HG03060 (cell line): ENCODE data around the gene ROPN1.
"Not testable (repeated sequence)": the region's sequence is repeated elsewhere in the genome, so short reads cannot be mapped to it uniquely, and the experiment has no call there.

ENCODE experiments used
- ATAC-seq: cut with Tn5 transposase; IDR thresholded peaks from one replicate; pipeline ENCODE4 v1.9.1; 2021; ENCODE audit warnings: low read depth, moderate number of reproducible peaks; ENCODE audit not compliant: unreplicated experiment

Gene ROPN1

GRCh38 chr3:124001366-124001765, 9.4 kb upstream of the ROPN1 start:
- ATAC-seq: not testable (repeated sequence)

GRCh38 chr3:123997543-123997942, 5.6 kb upstream of the ROPN1 start:
- no peak for ATAC-seq

DNA sequence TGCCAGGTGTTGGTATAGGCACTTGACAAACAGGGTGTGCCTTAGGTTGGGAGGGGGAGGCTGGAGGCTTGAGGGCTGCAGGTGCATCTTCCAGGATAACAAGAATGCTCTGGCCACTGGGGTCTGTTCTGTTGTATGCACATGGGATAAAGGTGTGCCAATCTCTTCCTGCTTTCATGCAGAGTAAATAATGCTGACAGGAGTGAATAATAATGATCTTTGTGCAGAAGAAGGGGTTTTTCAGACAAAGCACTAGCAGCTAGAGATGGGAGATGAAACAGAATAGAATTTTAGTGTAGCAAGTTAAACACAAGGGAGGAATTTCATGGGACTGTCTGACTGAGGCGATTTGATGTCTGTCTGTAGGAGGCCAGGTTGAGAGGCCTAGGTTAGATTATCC, 1.9 kb upstream of the ROPN1 start:
- no peak for ATAC-seq

GRCh38 chr3:123986427-123986826, 5.5 kb downstream of the ROPN1 start:
- ATAC-seq: no peak

DNA sequence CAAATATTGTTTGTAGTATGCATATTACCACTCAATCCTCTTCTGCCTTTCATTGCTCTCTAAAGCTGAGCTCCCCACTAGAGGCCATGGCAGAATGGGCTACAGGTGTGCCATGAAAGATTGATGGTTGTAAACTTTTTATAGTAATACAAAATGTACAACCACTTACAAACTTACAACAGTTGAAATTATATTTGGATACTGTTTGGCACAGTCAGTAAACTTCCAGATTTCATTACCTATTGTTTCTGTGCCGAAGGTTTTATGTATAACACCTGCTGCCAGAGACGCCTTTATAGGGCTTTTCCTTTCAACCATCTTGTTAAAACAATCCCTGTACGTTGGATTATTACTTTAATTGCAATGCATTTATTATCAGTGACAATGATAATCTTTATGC, 7.0 kb downstream of the ROPN1 start:
- ATAC-seq: no peak

DNA sequence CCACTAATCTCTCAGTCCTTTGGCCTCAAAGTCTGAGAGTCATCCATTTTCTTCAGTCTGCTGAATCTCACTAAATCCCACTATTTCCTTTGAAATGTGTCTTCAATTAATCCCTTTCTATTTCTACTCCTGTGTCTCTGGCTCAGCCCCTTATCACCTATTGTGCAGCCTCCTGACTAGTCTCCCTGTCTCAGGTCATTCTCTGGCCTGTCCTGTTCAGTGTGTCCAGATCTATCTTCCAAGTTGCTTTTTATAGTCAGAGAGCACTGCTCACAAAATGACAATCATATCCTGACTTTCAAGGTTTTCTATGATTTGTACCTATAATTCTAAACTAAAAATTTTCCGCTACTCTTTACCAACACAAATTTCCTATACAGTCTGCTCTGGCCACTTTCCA, 7.6 kb downstream of the ROPN1 start:
- ATAC-seq: no peak

DNA sequence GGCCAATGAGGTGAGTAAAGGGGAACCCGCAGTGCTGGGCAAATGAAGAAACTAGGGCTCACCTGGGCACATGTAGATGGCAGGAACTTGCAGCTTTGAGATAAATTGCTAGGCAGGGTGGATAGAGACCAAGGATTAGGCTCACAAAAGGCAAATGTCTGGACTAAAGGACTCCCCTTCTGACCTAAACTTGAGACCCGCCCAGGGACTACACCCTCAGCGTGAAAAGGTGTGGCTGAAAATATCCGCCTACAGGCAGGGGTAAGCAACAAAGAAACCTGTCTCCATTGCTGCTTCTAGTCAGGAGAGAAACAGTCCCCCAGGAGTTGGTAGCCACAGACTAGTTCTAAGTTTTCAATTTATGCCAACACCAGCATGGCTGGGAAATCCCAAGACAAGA, 10.6 kb downstream of the ROPN1 start:
- not testable (repeated sequence) for ATAC-seq

- no peak for ATAC-seq
These were observed 11.4 kb downstream of the ROPN1 start for GRCh38 chr3:123980539-123980938.

DNA sequence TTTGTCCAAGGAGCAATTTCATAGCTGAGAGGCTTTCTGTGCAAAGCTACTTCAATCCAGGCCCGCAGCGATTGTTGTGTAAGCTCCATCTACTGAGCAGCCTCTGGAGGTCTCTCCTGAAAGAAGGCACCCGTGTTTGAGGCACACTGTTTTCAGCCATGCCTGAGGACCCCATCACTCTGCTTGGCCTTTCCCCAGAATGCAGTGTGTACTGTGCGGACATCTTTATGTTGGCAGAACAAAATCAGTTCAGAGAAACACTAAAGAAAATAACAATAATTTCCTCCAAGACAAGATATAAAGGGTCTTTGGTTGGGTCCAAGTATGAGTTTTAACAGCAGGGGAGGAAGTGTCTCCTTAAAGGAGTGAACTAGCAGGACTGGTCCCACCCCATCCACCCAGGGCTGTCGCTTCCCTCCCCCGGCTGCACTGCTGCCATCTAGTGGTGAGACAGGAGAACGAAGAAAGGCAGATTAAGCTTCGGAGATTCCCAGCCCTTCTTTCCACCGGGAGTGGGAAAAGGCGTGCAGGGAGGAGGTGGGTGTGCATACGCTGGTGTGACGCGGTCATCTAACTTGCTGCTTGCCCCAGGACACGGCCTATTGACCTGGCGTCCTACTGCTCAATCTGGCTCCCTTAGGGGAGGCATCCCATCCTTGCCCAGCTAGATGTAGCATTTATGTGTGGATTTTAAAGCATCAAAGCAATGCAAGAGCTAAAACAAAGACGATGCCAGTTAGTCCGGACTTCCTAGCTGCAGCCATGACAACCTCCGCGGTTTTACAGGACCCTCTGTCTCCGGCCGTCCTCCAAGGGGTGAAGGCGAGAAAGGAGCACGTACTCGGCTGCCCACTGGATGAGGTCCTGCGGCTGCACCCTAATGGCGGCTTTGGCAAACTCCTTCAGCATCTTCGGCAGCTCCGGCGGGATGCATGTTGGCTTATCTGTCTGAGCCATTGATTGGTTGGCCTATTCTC, 12.1 kb downstream of the ROPN1 start:
- ATAC-seq: not testable (repeated sequence)

GRCh38 chr3:123976904-123977303, 15.0 kb downstream of the ROPN1 start:
- not testable (repeated sequence) for ATAC-seq

GRCh38 chr3:123976181-123976898, 15.6 kb downstream of the ROPN1 start:
- not testable (repeated sequence) for ATAC-seq

DNA sequence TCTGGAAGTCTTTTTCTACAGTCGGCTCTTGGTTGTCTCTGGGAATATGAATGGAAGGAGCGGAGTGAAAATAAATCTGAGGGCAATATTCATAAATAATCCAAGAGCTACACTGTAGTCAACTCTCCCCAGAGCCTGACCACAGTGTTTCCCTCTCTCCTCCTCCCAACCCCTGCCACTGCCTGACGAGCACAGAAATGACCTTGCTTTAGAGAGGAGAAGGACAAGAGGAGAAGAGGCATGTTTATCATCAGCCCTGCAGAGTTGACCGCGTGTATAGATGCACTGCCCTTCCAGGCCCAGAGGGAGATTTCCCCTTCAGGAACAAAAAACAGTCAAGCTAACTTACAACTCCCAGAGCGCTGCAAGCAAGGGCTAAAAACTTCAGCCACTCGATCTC, 16.9 kb downstream of the ROPN1 start:
- not testable (repeated sequence) for ATAC-seq

- ATAC-seq: no peak
These were observed 20.5 kb downstream of the ROPN1 start for GRCh38 chr3:123971406-123971805.

DNA sequence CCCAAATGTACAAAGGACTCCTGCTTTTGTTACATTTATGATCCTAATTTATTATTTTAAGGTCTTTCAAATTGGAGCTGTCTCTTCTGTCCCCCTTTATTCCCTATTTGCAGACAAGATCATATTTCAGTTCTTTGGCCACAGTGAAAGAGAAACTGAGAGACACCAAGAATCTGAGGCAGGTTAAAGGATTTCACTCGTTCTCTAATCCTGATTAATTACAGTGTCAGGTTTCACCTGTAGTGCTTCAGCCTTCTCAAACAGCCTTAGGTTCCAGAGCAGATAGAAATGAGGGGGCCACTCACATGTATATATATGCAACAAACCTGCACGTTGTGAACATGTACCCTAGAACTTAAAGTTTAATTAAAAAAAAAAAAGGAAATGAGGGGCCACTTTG, 24.7 kb downstream of the ROPN1 start:
- not testable (repeated sequence) for ATAC-seq

DNA sequence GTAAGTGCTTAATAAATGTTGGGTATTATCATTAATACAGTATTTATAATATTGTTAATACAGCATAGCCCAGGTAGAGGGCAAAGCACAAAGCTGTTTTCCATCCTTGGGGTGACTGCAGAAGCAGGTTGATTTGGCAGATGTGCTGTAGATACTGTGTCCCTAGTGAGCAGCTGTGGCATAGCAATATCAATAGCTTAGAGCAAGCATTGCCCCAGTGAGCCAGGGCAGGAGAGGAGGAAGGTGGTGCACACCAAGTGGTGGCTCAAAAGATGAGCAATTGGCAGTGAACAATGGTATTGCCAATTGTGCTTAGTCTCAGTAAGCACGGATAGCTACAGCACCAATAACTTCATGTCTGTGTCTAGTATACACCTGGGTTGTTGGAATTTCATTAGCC, 25.1 kb downstream of the ROPN1 start:
- ATAC-seq: not testable (repeated sequence)

DNA sequence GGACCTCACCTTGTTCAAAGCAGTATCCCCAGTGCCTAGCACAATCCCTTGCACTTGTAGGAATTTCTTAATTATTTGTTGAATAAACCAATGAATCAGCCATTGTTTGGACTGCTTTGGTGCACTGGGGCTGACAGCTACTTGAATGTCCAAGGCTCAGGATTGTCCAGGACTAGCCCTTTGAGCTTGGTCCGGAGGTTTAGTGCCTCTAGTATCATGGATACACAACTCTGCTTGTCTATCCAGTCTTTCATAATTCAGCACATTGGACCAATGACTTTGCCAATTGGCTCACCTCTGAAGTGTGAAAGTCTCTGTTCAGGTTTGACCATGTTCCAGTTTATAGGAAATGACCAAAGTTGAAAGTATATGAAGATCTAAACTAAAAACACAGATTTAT, 27.1 kb downstream of the ROPN1 start:
- ATAC-seq: not testable (repeated sequence)

DNA sequence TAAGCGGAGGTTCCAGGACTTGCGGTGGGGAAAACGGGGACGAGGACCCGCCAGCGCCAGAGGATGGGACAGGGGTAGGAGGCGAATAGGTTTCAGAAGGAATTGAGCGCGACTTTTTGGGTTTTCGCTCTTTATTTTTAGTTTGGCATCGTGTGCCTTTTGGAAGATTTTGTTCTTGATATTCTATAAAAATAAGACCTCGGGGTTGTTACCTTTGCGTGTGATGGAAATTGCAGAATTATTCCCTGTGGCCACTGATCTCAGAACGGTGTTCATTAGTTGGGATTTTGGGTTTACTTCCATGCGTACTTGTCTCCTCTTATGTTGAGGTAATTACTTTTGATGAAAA, 30.4 kb downstream of the ROPN1 start:
- no peak for ATAC-seq

- ATAC-seq: peak; percentile 57
These were observed 31.0 kb downstream of the ROPN1 start, which contains the start of gene CCDC14 for GRCh38 chr3:123960781-123961507. Gene CCDC14, minus strand, starts transcription at chr3:123961229. Its CDS starts 56 bp downstream, at chr3:123961173.

DNA sequence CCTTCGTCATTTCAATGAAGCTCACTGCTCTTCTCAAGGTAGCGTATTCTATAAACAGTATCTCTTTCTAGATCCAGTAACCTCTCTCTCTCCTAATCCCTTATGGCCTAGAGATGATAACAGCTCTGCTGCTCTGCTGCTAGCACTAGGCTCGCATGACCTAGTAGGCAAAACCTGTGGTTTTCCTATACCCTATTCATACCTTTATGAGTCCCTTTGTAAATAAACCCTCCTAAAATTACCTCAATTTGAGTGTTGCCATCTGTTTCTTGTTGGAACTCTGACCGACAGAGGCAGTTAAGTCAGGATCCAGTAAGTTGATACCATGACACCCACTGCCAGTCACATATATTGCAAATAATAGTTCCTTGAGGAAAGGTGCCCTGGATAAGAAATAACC, 38.2 kb downstream of the ROPN1 start:
- ATAC-seq: peak; percentile 58

GRCh38 chr3:123952844-123953520, 38.9 kb downstream of the ROPN1 start:
- ATAC-seq: no peak
